Pons (tissue), 1 donor: Measurements from ENCODE around the gene PI4KB.
"Not testable (repeated sequence)": the region's sequence is repeated elsewhere in the genome, so short reads cannot be mapped to it uniquely, and the experiment has no call there.

Experiments
- DNase-seq: peaks from one replicate; pipeline ENCODE4 v3.0.0-alpha.2; 2016; ENCODE audit warnings: low spot score

Gene PI4KB

DNA sequence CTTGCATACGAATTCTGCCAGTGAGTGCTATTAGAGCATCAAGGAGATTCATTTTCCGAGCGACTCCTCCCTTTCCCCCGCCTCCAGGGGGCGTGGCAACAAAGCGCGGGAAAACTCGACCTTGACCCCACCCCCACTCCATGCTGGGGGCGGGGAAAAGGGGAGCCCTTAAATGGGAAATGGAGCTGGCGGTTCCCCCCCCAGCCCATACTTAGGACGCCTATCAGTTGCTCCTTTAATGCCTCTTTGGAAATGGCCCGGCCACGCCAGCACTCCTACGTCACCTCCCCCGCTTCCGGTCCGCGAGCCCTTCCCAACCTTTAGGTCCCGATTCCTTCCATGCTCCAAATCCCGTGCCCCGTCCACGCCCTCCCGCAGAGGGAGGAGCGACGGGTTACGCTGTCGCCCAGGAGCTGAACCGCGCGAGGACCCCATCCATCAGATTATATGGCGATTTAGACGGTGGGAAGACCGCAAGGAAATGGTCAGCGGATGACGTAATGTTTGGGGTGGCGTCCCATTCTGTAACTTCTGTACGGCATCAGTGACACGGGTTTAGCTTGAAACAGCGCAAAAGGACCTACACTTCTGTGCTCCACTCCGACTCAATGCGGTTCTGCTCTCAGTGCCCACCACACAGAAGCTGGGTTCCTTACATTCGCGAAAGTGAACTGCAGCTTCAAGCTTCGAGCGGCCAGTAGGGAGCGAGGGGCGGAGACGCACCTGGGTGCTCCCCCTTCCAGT, 45.8 kb downstream of the PI4KB start:
- DNase-seq: peak; percentile 98

GRCh38 chr1:151277249-151277648, 50.0 kb downstream of the PI4KB start:
- DNase-seq: peak; percentile 56

GRCh38 chr1:151275341-151275740, 51.9 kb downstream of the PI4KB start:
- DNase-seq: not testable (repeated sequence)

DNA sequence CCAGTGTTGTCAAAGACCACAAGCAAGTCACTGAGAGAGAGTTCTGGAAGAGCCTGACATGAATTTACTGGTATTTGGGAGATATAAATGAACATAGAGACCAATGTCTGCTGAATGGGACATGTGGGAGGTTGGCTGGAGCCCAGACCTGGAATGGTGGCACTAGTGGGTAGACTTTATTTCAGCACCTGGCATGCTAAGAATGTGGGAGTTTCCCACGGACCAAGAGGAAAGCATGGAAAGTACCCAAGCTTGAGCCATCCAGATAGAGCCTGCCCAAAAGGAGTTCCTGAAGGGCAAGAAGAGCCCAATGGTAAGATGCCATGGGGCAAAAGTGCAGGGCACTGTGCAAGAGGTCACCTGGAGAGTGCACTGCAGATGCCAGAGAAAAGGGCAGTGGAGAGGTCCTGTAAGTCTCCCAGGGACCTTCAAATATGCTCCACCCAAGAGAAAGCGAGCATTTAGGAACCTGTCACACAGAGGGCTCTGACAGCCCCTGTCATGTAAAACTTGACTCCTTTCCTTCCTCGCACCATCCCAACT, 53.2 kb downstream of the PI4KB start:
- DNase-seq: no peak

- no peak for DNase-seq
Measured at GRCh38 chr1:151267760-151268159, 59.5 kb downstream of the PI4KB start.

GRCh38 chr1:151266821-151267220, 60.4 kb downstream of the PI4KB start:
- DNase-seq: no peak

- DNase-seq: no peak
Measured at GRCh38 chr1:151266315-151266714, 60.9 kb downstream of the PI4KB start.

DNA sequence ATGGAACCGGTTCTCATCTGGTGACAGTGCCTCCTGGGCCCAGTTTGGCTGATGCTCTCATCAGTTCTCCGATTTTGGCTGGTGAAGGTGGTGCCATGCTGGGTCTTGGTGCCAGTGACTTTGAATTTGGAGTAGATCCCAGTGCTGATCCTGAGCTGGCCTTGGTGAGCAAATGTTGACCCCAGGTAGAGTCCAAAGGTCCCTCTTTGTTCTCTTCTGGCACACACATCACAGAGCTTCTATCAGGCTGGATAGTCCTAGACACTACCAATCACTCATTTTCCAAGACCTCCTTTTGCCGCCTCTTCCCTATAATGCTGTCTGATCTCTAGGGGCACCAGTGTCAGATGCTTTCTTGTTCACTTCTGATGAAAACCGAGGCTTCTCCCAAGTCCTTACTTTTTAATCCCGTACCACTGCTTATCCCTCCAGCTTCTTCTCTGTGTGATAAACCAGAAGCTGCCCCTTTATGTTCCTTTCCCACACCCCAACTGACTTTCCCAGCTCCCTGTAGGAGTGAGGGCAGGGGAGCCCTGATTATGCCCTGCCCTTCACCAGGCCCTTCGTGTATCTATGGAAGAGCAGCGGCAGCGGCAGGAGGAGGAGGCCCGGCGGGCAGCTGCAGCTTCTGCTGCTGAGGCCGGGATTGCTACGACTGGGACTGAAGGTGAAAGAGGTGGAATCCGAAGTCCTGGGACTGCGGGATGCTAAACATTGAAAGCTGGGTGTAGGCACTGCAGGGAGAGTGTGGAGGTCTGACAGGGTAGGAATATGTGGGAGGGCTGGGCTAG, 61.6 kb downstream of the PI4KB start:
- no peak for DNase-seq

DNA sequence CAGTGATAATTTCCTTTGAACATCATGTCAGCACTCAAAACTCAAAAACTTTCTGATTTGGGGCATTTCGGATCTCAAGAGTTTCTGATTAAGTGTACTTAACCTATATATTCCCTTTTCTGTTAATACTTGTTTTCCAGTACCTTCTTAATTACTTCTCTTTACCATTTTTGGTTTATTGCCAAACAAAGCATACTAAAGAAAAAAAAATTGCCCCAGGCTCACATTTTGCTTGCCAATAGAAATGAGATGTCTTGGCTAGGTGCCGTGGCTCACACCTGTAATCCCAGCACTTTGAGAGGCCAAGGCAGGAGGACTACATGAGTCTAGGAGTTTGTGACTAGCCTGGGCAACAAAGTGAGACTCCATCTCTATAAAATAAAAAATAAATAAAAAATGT, 67.9 kb downstream of the PI4KB start:
- DNase-seq: no peak

DNA sequence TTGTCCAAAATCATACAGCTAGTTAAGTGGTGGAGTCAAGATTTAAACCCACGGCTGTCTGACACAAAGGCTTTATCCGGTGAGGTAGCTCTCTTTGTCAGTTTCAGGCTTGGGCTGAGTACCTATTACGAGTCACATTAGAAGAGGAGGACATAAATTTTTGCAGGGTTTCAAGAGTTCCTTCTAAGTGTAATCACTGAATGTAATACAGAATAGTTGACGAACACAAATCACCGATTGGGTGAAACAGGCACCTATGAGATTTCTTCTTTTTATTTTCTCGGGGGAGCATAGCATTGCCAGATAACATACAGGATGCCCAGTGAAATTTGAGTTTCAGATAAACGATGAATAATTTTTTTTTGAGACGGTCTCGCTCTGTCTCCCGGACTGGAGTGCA, 71.8 kb downstream of the PI4KB start:
- no peak for DNase-seq

- peak; percentile 97 for DNase-seq
Measured at GRCh38 chr1:151254217-151255213, 72.7 kb downstream of the PI4KB start, which contains the start of gene PSMD4. PSMD4 (plus strand) TSS chr1:151254734; CDS start chr1:151254783, 49 bp downstream.

- peak; percentile 78 for DNase-seq
Measured at GRCh38 chr1:151251656-151252470, 75.4 kb downstream of the PI4KB start.

DNA sequence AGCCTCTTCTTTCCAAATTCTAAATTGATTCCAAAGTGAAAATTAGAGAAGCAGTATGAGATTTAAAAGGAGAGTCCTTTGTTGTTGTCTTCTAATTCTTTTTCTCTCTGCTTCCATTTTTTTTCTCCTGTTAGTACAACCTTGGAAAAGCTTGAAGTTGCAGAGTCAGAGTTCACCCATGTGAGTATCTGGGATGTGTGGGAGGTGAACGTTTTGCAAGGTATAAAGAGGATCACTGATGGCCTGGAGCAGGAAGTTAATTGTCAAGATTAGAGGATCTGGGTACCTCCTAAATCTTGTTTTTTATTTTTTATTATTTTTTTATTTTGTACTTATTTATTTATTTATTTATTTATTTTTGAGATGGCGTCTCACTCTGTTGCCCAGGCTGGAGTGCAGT, 80.4 kb downstream of the PI4KB start:
- no peak for DNase-seq

DNA sequence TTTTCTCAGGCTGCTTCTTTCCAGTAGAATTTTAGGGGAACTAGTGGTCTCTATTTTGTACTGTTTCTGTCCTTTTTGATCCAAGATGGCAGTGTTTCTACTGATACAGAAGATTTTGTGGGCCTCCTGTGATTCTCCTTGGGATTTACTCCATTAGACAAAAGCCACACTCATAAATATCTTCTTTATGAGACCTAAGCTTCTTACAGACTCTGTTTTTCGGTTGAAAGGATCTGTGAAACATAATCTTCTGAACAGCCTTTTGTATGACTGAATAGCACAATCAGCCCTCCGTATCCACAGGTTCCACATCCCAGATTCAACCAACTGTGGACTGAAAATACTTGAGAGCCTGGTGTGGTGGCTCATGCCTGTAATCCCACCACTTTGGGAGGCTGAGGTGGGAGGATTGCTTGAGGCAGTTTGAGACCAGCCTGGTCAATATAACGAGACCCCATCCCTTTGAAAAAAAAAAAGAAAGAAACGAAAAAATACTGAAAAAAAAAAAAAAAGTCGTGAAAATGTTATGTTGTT, 83.5 kb downstream of the PI4KB start:
- no peak for DNase-seq

GRCh38 chr1:151242442-151242841, 84.8 kb downstream of the PI4KB start:
- DNase-seq: no peak
